ENCODE data around the gene DCC. TPM values are rescaled to one million over a fixed set of nuclear protein-coding genes. Genes with fewer than 3 reads are reported as not detected.

Gene DCC
- polyA plus RNA-seq, 2 of the 4 experiments (the other 2 are of a cell fraction) = 0.12 TPM; not detected in 1

DNA sequence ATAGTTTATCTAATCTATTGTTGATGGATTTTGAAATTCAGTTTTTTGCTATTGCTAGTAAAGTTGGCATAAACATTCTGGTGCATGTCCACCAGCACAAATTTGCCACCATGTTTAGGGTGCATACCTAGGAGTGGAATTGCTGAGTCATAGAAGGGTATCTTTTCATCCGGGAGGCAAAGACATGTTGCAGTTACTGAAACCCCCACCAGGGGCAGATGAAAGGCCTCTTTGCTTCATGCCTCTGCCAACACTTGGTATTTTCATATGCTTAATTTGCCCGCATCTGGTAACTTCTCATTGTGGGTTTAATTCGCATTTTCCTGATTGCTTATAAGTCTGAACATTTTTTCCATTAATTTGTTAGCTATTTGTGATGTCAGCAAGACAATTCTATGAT, 8.2 kb downstream of the DCC start (continued):
- TF ChIP-seq, protein P1, sequence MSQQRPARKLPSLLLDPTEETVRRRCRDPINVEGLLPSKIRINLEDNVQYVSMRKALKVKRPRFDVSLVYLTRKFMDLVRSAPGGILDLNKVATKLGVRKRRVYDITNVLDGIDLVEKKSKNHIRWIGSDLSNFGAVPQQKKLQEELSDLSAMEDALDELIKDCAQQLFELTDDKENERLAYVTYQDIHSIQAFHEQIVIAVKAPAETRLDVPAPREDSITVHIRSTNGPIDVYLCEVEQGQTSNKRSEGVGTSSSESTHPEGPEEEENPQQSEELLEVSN (IDR thresholded peaks at IDR 0.05; ENCODE audit: borderline replicate concordance, low read depth) = no peak
- no peak for TF ChIP-seq CBX2 (IDR thresholded peaks at IDR 0.05; ENCODE audit: borderline replicate concordance, low read depth)

DNA sequence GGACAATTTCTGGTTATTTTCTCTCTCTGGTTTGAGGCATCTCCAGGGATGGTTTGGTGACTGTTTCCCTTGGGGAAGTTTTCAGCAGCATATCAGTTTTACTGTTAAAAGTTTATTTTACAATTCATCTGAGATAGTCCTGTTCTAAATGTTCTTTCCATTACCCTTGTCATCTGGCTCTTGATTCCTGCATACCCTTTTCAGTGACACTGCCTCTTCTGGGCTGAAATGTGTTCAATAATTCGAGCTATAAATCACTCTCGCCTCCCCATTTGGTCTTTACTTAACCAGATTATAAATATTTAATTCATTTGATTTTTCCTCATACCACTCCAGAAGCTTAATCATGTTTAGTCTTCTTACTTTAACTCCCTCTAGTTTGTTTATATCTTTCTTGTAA, 9.5 kb downstream of the DCC start:
- DNase-seq (ENCODE audit: low read depth in 1 of 2, low spot score in 1 of 2) = no peak
- FAIRE-seq = no peak
- Histone ChIP-seq H3K9me3 (no peaks in the 10 kb centered on the region), H3K4me3 (no peak overlapping the region), H3K27ac (no peak overlapping the region), H3K4me1 (no peaks in the 10 kb centered on the region), H3K4me2 (no peak overlapping the region)
- no peak for TF ChIP-seq ZC3H11A (IDR thresholded peaks at IDR 0.05)
- TF ChIP-seq RFX5 (IDR thresholded peaks at IDR 0.05) = no peak
- ChIA-PET POLR2A (no interaction called here), CTCF (no interaction called here)
- no peak for ATAC-seq
- 25% methylated on average over 2 of the region's 2 CpGs for WGBS (ENCODE audit: missing lambda C conversion rate)

DNA sequence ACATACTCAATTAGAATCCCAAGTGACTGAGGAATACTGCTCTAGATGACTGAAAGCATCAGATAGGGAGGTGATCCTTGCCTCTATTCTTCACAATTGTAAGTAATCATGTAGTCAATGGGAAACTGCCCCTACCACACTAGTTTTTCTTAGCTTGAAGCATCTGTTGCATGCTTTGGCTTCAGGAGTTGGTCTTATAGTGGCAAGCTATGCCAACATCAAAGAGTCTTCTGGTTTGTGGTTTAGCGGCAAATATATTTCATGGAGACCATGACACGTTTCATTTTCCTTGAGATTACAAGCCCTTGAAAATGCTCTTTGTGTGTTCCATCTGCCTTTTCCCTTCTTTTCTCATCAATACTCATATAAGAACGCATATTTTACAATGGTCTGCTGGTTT, 12.9 kb downstream of the DCC start:
- Histone ChIP-seq H3K27ac (no peak overlapping the region), H3K9me3 (no peaks in the 10 kb centered on the region), H3K4me3 (no peak overlapping the region), H3K4me1 (no peaks in the 10 kb centered on the region), H3K4me2 (no peak overlapping the region)
- ATAC-seq (no peak), FAIRE-seq (no peak), DNase-seq (ENCODE audit: low read depth in 1 of 2, low spot score in 1 of 2) (no peak)
- ChIA-PET POLR2A (no interaction called here), CTCF (interaction anchor here (0.6 kb wide), 1 partner anchor 619 kb away, joined by 3 read pairs; no protein-coding TSS in a partner anchor)
- TF ChIP-seq FOSL2 (IDR thresholded peaks at IDR 0.05) = no peak
- no peak for TF ChIP-seq FOSL2 (CRISPR knock-in tag; IDR thresholded peaks at IDR 0.05)
- TF ChIP-seq MYC (IDR thresholded peaks at IDR 0.05; ENCODE audit: borderline replicate concordance, low read length) = no peak
- TF ChIP-seq POLR2A (IDR thresholded peaks at IDR 0.05; ENCODE audit: low read length) = no peak
- TF ChIP-seq NR3C1 (IDR thresholded peaks at IDR 0.05) = no peak
- no peak for TF ChIP-seq SREBF2 (IDR thresholded peaks at IDR 0.05)
- TF ChIP-seq, protein P2, sequence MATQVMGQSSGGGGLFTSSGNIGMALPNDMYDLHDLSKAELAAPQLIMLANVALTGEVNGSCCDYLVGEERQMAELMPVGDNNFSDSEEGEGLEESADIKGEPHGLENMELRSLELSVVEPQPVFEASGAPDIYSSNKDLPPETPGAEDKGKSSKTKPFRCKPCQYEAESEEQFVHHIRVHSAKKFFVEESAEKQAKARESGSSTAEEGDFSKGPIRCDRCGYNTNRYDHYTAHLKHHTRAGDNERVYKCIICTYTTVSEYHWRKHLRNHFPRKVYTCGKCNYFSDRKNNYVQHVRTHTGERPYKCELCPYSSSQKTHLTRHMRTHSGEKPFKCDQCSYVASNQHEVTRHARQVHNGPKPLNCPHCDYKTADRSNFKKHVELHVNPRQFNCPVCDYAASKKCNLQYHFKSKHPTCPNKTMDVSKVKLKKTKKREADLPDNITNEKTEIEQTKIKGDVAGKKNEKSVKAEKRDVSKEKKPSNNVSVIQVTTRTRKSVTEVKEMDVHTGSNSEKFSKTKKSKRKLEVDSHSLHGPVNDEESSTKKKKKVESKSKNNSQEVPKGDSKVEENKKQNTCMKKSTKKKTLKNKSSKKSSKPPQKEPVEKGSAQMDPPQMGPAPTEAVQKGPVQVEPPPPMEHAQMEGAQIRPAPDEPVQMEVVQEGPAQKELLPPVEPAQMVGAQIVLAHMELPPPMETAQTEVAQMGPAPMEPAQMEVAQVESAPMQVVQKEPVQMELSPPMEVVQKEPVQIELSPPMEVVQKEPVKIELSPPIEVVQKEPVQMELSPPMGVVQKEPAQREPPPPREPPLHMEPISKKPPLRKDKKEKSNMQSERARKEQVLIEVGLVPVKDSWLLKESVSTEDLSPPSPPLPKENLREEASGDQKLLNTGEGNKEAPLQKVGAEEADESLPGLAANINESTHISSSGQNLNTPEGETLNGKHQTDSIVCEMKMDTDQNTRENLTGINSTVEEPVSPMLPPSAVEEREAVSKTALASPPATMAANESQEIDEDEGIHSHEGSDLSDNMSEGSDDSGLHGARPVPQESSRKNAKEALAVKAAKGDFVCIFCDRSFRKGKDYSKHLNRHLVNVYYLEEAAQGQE (IDR thresholded peaks at IDR 0.05) = no peak
- no peak for TF ChIP-seq PHF8 (IDR thresholded peaks at IDR 0.05; ENCODE audit: borderline replicate concordance, low read depth)
- 60% methylated on average over 3 of the region's 3 CpGs for WGBS (ENCODE audit: missing lambda C conversion rate)

DNA sequence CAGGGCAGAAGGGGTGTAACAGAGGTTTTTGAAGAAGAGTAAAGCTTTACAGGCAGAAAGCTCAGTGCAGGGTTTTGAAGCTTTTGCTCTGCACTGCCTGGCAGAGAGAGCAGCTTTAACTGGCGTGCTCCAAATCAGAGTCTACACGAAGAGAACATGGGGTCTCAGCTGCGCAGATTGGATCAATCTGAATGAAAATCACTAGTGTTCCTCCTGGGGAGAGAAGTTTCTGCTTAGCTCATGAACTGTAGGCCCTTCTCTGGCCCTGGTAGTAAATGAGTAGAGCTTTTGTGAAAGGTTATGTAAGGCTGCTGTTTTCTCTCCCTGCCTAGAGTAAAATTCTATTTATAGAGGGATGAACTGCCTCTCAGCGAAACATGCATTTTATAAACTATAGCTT, 13.6 kb downstream of the DCC start:
- FAIRE-seq (no peak), DNase-seq (ENCODE audit: low read depth in 1 of 2, low spot score in 1 of 2) (no peak), ATAC-seq (no peak)
- Histone ChIP-seq H3K4me1 (no peaks in the 10 kb centered on the region), H3K4me3 (no peak overlapping the region), H3K27ac (no peak overlapping the region), H3K9me3 (no peaks in the 10 kb centered on the region), H3K4me2 (no peak overlapping the region)
- TF ChIP-seq, protein P3, sequence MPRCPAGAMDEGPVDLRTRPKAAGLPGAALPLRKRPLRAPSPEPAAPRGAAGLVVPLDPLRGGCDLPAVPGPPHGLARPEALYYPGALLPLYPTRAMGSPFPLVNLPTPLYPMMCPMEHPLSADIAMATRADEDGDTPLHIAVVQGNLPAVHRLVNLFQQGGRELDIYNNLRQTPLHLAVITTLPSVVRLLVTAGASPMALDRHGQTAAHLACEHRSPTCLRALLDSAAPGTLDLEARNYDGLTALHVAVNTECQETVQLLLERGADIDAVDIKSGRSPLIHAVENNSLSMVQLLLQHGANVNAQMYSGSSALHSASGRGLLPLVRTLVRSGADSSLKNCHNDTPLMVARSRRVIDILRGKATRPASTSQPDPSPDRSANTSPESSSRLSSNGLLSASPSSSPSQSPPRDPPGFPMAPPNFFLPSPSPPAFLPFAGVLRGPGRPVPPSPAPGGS (IDR thresholded peaks at IDR 0.05) = no peak
- TF ChIP-seq CBX8 (IDR thresholded peaks at IDR 0.05) = no peak
- TF ChIP-seq SREBF2 (IDR thresholded peaks at IDR 0.05) = no peak
- no peak for TF ChIP-seq NFE2L2 (conservative IDR thresholded peaks at IDR 0.05; ENCODE audit: low read length)
- TF ChIP-seq HOXB13 (CRISPR knock-in tag; IDR thresholded peaks at IDR 0.05; ENCODE audit: low read depth) = no peak
- TF ChIP-seq ZC3H11A (IDR thresholded peaks at IDR 0.05) = no peak
- TF ChIP-seq, protein P2 (IDR thresholded peaks at IDR 0.05) = no peak
- TF ChIP-seq ZNF302 (CRISPR knock-in tag; IDR thresholded peaks at IDR 0.05) = no peak
- TF ChIP-seq JUNB (IDR thresholded peaks at IDR 0.05) = no peak
- TF ChIP-seq FOSL2 (IDR thresholded peaks at IDR 0.05) = no peak
- no peak for TF ChIP-seq FOSL2 (CRISPR knock-in tag; IDR thresholded peaks at IDR 0.05)
- TF ChIP-seq SMC3 (IDR thresholded peaks at IDR 0.05) = no peak
- TF ChIP-seq HOXB5 (CRISPR knock-in tag; IDR thresholded peaks at IDR 0.05) = no peak
- TF ChIP-seq, protein P4, sequence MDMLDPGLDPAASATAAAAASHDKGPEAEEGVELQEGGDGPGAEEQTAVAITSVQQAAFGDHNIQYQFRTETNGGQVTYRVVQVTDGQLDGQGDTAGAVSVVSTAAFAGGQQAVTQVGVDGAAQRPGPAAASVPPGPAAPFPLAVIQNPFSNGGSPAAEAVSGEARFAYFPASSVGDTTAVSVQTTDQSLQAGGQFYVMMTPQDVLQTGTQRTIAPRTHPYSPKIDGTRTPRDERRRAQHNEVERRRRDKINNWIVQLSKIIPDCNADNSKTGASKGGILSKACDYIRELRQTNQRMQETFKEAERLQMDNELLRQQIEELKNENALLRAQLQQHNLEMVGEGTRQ (IDR thresholded peaks at IDR 0.05) = no peak
- 32% methylated on average over 2 of the region's 4 CpGs for WGBS (ENCODE audit: missing lambda C conversion rate)
- CTCF ChIA-PET = no interaction called here
- POLR2A ChIA-PET = no interaction called here

Data from A549 (cell line).